ENCODE data around the gene LCNL1. TPM values are rescaled to one million over a fixed set of nuclear protein-coding genes. Genes with fewer than 3 reads are reported as not detected.

The LCNL1 gene
- total RNA-seq, 4 donors from 2014 or later, result 0.36 to 0.37 TPM; not detected in 2

- 2 to 17% methylated on average over 14 to 61 of the region's 63 CpGs for WGBS, 2 donors
- intact Hi-C loops (cut with DNase I; ENCODE audit: low total_unique reads), result loop anchor here (2.0 to 10.0 kb wide), 2 partner anchors 55 to 95 kb away; partner anchors contain the start of gene MAMDC4
- TF ChIP-seq POLR2A (IDR thresholded peaks at IDR 0.05), result no peak
- peak; percentile 92 to 99 for DNase-seq (ENCODE audit: low spot score in 2 of 2)
- peak overlapping the region; percentile 33 for H3K4me3 ChIP-seq (ENCODE audit: low read depth, poor library complexity, severe bottlenecking)
Measured at GRCh38 chr9:136949817-136950655, 32.8 kb upstream of the LCNL1 start.

GRCh38 chr9:136950656-136951276, 32.0 kb upstream of the LCNL1 start:
- no peak for DNase-seq (ENCODE audit: low spot score in 2 of 2)
- intact Hi-C loops (cut with DNase I; ENCODE audit: low total_unique reads), result no loop called here
- WGBS, 2 donors, result 46 to 54% methylated on average over 9 of the region's 9 CpGs

DNA sequence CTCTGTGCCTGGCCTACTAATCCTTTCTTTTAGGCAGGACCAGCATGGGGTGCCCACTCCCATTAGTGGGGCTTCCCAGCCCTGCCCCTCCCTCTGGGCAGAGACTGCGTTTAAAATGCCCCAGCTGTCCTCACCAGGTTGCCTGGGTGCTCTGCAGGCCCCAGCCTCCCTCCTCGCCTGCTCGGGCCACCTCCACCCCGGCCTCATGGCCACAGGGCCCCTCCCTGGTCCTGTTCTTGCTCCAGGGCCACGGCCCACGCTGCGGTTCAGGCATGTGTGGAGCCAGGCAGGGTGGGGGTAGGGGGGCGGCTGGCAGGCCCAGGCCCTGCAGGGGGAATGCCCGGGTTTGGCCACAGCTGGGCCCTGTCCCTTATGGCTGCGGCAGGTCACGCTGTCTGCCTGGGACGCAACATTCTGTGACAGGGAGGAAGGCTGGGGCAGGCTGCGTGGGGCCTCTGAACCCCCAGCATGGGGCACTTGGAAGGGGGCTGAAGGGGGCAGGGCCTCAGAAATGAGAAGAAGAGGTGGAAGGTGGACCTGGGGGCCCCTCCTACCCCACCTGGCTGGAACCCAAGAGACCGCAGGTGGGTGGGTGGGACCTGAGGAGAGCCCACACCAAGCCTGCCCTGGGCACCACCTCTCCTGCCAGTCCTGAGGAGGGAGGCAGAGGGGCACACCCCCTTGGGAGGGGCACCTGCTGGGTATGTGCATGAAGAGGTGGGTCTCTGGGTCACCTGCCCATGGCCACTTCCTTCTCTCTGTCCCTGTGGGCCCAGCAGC, 31.1 kb upstream of the LCNL1 start, which contains the start of gene LCN12:
TSS of gene LCN12 (plus strand) at position 733 of the 780 bp plus-strand sequence. CDS start 55 bp downstream, outside the sequence.
- WGBS, 2 donors, result 78 to 85% methylated on average over 9 to 14 of the region's 14 CpGs
- intact Hi-C loops (cut with DNase I; ENCODE audit: low total_unique reads), result no loop called here
- no peak for DNase-seq (ENCODE audit: low spot score in 2 of 2)
- no peak for TF ChIP-seq POLR2A (IDR thresholded peaks at IDR 0.05)
- TF ChIP-seq, protein P1, sequence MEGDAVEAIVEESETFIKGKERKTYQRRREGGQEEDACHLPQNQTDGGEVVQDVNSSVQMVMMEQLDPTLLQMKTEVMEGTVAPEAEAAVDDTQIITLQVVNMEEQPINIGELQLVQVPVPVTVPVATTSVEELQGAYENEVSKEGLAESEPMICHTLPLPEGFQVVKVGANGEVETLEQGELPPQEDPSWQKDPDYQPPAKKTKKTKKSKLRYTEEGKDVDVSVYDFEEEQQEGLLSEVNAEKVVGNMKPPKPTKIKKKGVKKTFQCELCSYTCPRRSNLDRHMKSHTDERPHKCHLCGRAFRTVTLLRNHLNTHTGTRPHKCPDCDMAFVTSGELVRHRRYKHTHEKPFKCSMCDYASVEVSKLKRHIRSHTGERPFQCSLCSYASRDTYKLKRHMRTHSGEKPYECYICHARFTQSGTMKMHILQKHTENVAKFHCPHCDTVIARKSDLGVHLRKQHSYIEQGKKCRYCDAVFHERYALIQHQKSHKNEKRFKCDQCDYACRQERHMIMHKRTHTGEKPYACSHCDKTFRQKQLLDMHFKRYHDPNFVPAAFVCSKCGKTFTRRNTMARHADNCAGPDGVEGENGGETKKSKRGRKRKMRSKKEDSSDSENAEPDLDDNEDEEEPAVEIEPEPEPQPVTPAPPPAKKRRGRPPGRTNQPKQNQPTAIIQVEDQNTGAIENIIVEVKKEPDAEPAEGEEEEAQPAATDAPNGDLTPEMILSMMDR (IDR thresholded peaks at IDR 0.05), result no peak
- H3K4me3 ChIP-seq (ENCODE audit: low read depth, poor library complexity, severe bottlenecking), result no peak within 1 kb of the TSS

More at GRCh38 chr9:136950656-136951276, 32.0 kb upstream of the LCNL1 start:
- no peak for TF ChIP-seq POLR2A (IDR thresholded peaks at IDR 0.05)
- TF ChIP-seq, protein P1 (IDR thresholded peaks at IDR 0.05), result no peak
- no peak overlapping the region for H3K4me3 ChIP-seq (ENCODE audit: low read depth, poor library complexity, severe bottlenecking)

DNA sequence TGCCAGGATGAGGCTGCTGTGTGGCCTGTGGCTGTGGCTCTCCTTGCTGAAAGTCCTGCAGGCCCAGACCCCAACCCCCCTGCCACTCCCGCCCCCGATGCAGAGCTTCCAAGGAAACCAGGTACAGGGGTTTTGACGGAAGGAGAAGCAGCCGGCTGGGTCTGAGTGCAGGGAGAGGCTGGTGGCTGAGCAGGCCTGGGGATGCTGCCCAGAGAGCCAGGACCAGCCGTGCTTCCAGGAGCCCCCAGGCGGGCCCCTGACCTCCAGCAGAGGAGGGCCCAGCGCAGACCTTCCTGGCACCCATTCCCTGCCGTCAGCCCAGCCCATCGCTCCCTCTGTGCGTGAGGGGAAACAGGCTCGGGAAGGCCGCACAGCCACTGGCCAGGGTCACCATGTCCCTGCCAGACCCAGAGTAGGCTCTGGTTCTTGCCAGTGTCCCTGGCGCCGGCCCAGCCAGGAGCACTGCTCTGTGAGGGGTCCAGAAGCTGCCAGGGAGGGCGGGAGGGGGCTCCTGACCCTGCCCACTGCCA, 30.4 kb upstream of the LCNL1 start:
- 78 to 80% methylated on average over 4 to 14 of the region's 15 CpGs for WGBS, 2 donors
- intact Hi-C loops (cut with DNase I; ENCODE audit: low total_unique reads), result no loop called here
- DNase-seq (ENCODE audit: low spot score in 2 of 2), result no peak
- TF ChIP-seq, protein P1 (IDR thresholded peaks at IDR 0.05), result no peak
- no peak for TF ChIP-seq POLR2A (IDR thresholded peaks at IDR 0.05)
- H3K4me3 ChIP-seq (ENCODE audit: low read depth, poor library complexity, severe bottlenecking), result no peak overlapping the region

DNA sequence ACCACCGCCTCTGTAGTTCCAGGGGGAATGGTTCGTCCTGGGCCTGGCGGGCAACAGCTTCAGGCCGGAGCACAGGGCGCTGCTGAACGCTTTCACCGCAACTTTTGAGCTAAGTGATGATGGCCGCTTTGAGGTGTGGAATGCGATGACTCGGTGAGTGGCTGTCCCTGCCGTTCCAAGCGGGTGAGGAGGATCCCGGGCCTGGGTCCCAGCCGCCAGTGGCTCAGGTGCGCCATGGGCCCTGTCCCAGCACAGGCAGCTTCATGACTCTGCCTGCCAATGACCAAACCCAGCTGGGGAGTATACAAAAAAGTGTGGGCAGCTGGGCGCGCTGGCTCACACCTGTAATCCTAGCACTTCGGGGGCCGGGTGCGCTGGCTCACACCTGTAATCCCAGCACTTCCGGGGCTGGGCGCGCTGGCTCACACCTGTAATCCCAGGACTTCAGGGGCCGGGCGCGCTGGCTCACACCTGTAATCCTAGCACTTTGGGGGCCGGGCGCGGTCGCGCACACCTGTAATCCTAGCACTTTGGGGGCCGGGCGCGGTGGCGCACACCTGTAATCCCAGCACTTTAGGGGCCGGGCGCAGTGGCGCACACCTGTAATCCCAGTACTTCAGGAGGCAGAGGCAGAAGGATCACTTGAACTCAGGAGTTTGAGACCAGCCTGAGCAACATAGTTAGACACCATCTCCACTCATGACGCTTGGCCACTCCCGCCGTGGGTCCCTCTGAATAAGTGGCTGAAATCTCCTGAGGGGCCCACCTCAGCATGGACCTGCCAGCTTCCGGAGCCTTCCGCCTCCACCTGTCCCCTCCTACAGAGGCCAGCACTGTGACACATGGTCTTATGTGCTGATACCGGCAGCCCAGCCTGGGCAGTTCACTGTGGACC, 29.7 kb upstream of the LCNL1 start:
- TF ChIP-seq, protein P1 (IDR thresholded peaks at IDR 0.05), result no peak
- no peak for TF ChIP-seq POLR2A (IDR thresholded peaks at IDR 0.05)
- 89% methylated on average over 43 of the region's 44 CpGs for WGBS, 2 donors
- intact Hi-C loops (cut with DNase I; ENCODE audit: low total_unique reads), result no loop called here
- no peak overlapping the region for H3K4me3 ChIP-seq (ENCODE audit: low read depth, poor library complexity, severe bottlenecking)
- no peak for DNase-seq (ENCODE audit: low spot score in 2 of 2)

Measured in lower leg skin (tissue), 4 donors.